HG03103 (cell line): ENCODE measurements around the gene ENPP3.

Experiments used
- ATAC-seq: cut with Tn5 transposase; IDR thresholded peaks from one replicate; pipeline ENCODE4 v1.9.1; 2021; ENCODE audit warnings: low read depth; ENCODE audit not compliant: unreplicated experiment

ENPP3 gene

GRCh38 chr6:131642565-131642964 lies 5.5 kb downstream of the ENPP3 start:
- no peak for ATAC-seq

GRCh38 chr6:131642987-131643611 lies 6.0 kb downstream of the ENPP3 start:
- ATAC-seq, result no peak

- no peak for ATAC-seq
Measured at GRCh38 chr6:131643855-131644460, 6.9 kb downstream of the ENPP3 start.

DNA sequence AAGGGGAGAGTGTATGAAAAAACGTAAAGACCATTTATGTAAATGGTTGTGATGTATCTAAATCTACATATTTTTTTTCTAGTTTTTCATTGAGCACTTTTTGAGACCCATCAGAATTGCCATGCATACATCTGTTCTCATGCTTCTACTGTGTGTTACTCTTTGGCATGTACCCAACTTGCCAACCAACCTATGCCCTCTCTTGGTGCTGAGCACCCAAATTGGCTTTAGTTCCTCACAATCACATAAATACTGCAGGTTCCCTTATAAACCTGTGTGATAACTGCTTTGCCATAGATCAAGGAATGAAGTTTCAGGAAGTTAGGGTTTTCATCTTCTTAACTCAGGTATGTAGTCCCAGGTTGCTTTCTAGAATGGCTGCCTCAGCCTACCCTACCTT lies 7.8 kb downstream of the ENPP3 start:
- ATAC-seq, result no peak

- no peak for ATAC-seq
Measured at GRCh38 chr6:131645846-131646245, 8.7 kb downstream of the ENPP3 start.

- ATAC-seq, result no peak
Measured at GRCh38 chr6:131646249-131646670, 9.2 kb downstream of the ENPP3 start.

- ATAC-seq, result no peak
Measured at GRCh38 chr6:131651782-131652181, 14.7 kb downstream of the ENPP3 start.

GRCh38 chr6:131652472-131652871 lies 15.4 kb downstream of the ENPP3 start:
- no peak for ATAC-seq

DNA sequence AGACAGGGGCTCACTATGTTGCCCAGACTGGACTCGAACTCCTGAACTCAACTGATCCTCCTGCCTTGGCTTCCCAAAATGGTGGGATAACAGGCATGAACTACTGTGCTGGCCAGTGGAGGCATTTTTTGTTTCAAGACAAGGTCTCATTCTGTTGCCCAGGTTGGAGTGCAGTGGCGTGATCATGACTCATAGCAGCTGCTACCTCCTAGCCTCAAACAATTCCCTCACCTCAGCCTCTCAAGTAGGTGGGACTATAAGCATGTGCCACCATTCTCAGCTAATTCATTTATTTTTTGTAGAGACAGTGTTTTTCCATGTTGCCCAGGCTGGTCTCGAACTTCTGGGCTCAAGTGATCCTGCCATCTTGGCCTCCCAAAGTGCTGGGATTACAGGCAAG lies 17.2 kb downstream of the ENPP3 start:
- ATAC-seq, result no peak

GRCh38 chr6:131655387-131655786 lies 18.3 kb downstream of the ENPP3 start:
- no peak for ATAC-seq

- no peak for ATAC-seq
Measured at GRCh38 chr6:131655951-131656350, 18.8 kb downstream of the ENPP3 start.

DNA sequence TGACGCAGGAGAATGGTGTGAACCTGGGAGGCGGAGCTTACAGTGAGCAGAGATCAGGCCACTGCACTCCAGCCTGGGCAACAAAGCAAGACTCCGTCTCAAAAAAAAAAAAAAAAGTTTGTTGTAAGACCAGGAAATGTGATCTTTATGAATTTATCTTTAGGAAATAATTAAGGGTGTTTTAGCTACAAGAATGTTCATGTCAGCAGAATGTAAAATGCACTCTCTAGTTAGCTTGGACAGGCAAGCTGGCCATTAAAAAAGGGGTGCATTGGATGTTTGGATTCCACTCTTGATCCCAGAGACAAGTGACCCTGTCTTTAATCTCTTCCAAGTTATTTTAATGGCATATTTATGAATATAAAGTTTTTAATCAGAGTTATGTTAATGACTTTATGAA lies 19.6 kb downstream of the ENPP3 start:
- ATAC-seq, result no peak

DNA sequence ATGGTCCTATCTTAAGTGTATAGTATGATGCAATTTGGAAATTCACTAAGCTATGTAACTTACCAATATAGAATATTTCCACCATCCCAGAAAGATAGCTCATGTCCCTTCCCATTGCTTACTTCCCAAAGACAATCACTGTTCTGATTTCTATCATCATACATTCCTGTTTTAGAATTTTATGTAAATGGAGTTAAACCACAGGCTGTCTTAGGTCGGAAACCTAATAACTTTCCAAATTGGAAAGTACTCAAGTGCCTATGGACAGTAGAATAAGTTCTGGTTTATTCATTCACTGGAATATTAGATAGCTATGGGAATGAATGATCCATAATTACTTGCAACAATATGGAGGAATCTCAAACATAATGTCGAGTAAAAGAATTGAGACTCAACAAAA lies 20.1 kb downstream of the ENPP3 start:
- ATAC-seq, result no peak

DNA sequence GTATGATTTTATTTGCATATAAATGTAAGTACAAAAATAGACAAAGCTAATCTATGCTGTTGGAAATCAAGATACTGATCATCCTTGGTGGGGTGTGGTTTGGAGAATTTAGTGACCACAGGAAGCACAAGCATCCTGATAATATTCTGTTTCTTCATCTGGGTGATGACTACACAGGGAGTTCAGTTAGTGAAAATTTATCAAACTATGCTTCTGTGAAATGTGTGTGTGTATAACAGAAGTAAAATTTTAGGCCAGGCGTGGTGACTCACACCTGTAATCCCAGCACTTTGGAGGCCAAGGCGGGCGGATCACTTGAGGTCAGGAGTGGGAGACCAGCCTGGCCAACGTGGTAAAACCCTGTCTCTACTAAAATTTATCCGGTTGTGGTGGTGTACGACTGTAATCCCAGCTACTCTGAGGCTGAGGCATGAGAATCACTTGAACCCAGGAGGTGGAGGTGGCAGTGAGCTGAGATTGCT lies 20.6 kb downstream of the ENPP3 start:
- no peak for ATAC-seq

- ATAC-seq, result no peak
Measured at GRCh38 chr6:131658287-131658686, 21.2 kb downstream of the ENPP3 start.

- ATAC-seq, result no peak
Measured at GRCh38 chr6:131660195-131660594, 23.1 kb downstream of the ENPP3 start.

- no peak for ATAC-seq
Measured at GRCh38 chr6:131663578-131664165, 26.6 kb downstream of the ENPP3 start.

- ATAC-seq, result no peak
Measured at GRCh38 chr6:131669891-131670290, 32.8 kb downstream of the ENPP3 start.

GRCh38 chr6:131673184-131673583 lies 36.1 kb downstream of the ENPP3 start:
- no peak for ATAC-seq

- no peak for ATAC-seq
Measured at GRCh38 chr6:131678442-131678841, 41.3 kb downstream of the ENPP3 start.

DNA sequence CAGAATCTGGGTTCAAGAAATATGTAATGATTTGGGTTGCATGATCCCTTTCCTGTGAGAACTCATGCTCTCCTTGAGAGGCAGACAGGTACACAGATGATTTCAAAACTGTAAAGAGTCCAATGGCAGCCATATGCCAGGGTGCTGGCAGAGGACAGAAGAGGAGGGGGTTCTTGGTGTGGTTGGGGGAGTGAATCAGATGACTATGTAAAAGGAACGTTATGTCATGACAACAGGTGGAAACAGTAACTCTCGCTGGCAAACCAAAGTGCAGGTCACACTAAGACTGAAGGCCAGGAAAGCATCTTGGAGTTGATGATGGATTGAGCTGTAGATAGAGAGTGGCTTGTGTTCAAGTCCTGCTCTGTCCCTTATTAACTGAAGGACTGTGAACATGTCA lies 43.8 kb downstream of the ENPP3 start:
- no peak for ATAC-seq

DNA sequence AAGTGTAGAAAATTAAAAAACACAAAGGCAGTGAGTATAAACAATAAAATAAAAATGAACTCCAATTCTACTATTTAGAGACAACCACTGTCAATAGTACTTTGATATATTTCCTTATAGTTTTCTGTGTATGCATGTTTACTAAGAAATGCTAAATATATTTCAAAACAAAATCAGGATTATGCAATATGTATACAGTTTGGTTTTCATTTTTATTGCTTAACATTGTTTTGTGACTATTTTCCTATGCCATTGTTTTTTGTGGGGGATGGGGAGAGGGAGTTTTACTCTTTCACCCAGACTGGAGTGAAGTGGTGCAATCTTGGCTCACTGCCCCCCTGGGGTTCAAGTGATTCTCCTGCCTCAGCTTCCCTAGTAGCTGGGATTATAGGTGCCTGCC lies 44.5 kb downstream of the ENPP3 start:
- ATAC-seq, result no peak
